Neural progenitor cell (in vitro differentiated cells): ENCODE measurements around the gene BTK. TPM values are rescaled to one million over a fixed set of nuclear protein-coding genes. Genes with fewer than 3 reads are reported as not detected.

Experiments
- DNase-seq: peaks from one replicate; pipeline ENCODE4 v3.0.0-alpha.2; 2016; ENCODE audit warnings: low spot score
- H2AFZ ChIP-seq: fragments of 200-600 bp; sonication (generic); replicated peaks from 2 replicates; pipeline ENCODE4 v1.6.1; 2016; ENCODE audit warnings: antibody characterized with exemption
- H3F3A ChIP-seq: fragments of 200-600 bp; sonication (generic); 2 replicates; pipeline ENCODE4 v1.6.1; 2016; ENCODE audit warnings: antibody characterized with exemption, low read depth
- H3K27ac ChIP-seq: fragments of 200-600 bp; sonication (generic); 2 replicates; pipeline ENCODE4 v1.5.1; 2016; ENCODE audit warnings: mild to moderate bottlenecking
- H3K27me3 ChIP-seq: fragments of 200-600 bp; sonication (generic); 2 replicates; pipeline ENCODE4 v1.6.1; 2016; ENCODE audit warnings: mild to moderate bottlenecking, moderate library complexity
- H3K36me3 ChIP-seq: fragments of 200-600 bp; sonication (generic); 2 replicates; pipeline ENCODE4 v1.5.1; 2016
- H3K4me1 ChIP-seq: fragments of 200-600 bp; sonication (generic); 2 replicates; pipeline ENCODE4 v1.6.1; 2016; ENCODE audit warnings: mixed run types
- H3K4me2 ChIP-seq: fragments of 200-600 bp; sonication (generic); 2 replicates; pipeline ENCODE4 v1.6.1; 2016
- H3K4me3 ChIP-seq: fragments of 200-600 bp; sonication (generic); 2 replicates; pipeline ENCODE4 v1.5.1; 2016
- H3K79me2 ChIP-seq: fragments of 200-600 bp; sonication (generic); 2 replicates; pipeline ENCODE4 v1.6.1; 2016; ENCODE audit warnings: low read depth
- H3K9ac ChIP-seq: fragments of 200-600 bp; sonication (generic); 2 replicates; pipeline ENCODE4 v1.6.1; 2016
- H3K9me3 ChIP-seq: fragments of 200-600 bp; sonication (generic); 2 replicates; pipeline ENCODE4 v1.5.1; 2016; ENCODE audit warnings: low read depth
- H4K20me1 ChIP-seq: fragments of 200-600 bp; sonication (generic); 2 replicates; pipeline ENCODE4 v1.6.1; 2016; ENCODE audit warnings: low read depth
- H3K27ac Mint-ChIP-seq: 3 replicates; pipeline ENCODE4 v1.8.0; 2021; ENCODE audit warnings: mixed read lengths
- H3K27me3 Mint-ChIP-seq: 2 replicates; pipeline ENCODE4 v1.8.0; 2022; ENCODE audit warnings: low read depth, mild to moderate bottlenecking, inconsistent platforms, moderate library complexity, mixed read lengths; ENCODE audit not compliant: insufficient read depth
- H3K36me3 Mint-ChIP-seq: 3 replicates; pipeline ENCODE4 v1.8.0; 2021; ENCODE audit warnings: mixed read lengths
- H3K4me1 Mint-ChIP-seq: 3 replicates; pipeline ENCODE4 v1.8.0; 2021; ENCODE audit warnings: mixed read lengths
- H3K4me3 Mint-ChIP-seq: 3 replicates; pipeline ENCODE4 v1.8.0; 2021; ENCODE audit warnings: mild to moderate bottlenecking, moderate library complexity, mixed read lengths
- H3K9me3 Mint-ChIP-seq: 3 replicates; pipeline ENCODE4 v1.8.0; 2020; ENCODE audit warnings: mixed read lengths
- CTCF ChIP-seq: fragments of 200-600 bp; sonication (generic); IDR thresholded peaks from 2 replicates; pipeline ENCODE4 v1.5.1; 2017; ENCODE audit warnings: antibody characterized with exemption, mild to moderate bottlenecking
- EZH2 ChIP-seq: fragments of 200-600 bp; sonication (generic); IDR thresholded peaks from 2 replicates; pipeline ENCODE4 v1.6.1; 2017; ENCODE audit warnings: antibody characterized with exemption, mild to moderate bottlenecking, moderate library complexity
- EZH2phosphoT487 ChIP-seq: fragments of 200-600 bp; sonication (generic); IDR thresholded peaks from 2 replicates; pipeline ENCODE4 v1.6.1; 2017; ENCODE audit warnings: antibody characterized with exemption
- total RNA-seq: library from RNA; depleted of rRNA; stranded (reverse); fragments of >200 nt; gene quantifications from 2 replicates; pipeline ENCODE4 v1.2.3, GENCODE V29; 2015; ENCODE audit warnings: low replicate concordance

Gene BTK
- total RNA-seq, 1 donor from 2014 or later, result not detected

DNA sequence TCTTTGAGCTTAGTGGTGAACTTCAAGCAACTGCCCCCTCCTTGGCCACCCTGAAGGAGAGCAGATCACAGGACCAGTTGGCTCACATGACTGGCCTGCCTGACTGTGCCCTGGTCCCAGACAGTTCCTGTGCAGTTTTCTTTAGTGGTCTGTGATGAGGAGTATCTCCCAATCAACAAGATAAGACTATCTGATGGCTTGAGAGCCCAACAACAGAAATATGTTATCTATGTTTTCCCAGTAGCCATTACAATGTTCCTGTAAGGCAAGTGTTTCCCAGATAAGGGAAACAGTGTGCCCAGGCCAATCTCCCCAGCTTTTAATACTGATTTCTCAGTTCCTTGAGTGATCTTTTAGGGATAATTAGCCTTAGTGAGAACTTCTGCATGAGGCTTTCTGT, 23.2 kb downstream of the BTK start:
- Histone ChIP-seq H3K79me2 (no peaks in the 10 kb centered on the region), H3K4me1 (no peaks in the 10 kb centered on the region), H3K27ac (no peak overlapping the region), H3K27me3 (no peaks in the 10 kb centered on the region), H3F3A (no peaks in the 10 kb centered on the region), H3K4me2 (no peak overlapping the region), H3K9me3 (no peaks in the 10 kb centered on the region), H3K4me3 (no peak overlapping the region), H3K36me3 (no peaks in the 10 kb centered on the region), H4K20me1 (no peaks in the 10 kb centered on the region), H2AFZ (no peak overlapping the region), H3K9ac (no peak overlapping the region)
- TF ChIP-seq EZH2, result no peak
- no peak for TF ChIP-seq EZH2phosphoT487
- no peak for TF ChIP-seq CTCF
- Mint-ChIP-seq H3K27me3 (no peaks in the 10 kb centered on the region), H3K36me3 (no peaks in the 10 kb centered on the region), H3K4me1 (no peaks in the 10 kb centered on the region), H3K4me3 (no peak overlapping the region), H3K9me3 (peaks cover 3% of the 10 kb centered on the region), H3K27ac (no peak overlapping the region)
- DNase-seq, result no peak

DNA sequence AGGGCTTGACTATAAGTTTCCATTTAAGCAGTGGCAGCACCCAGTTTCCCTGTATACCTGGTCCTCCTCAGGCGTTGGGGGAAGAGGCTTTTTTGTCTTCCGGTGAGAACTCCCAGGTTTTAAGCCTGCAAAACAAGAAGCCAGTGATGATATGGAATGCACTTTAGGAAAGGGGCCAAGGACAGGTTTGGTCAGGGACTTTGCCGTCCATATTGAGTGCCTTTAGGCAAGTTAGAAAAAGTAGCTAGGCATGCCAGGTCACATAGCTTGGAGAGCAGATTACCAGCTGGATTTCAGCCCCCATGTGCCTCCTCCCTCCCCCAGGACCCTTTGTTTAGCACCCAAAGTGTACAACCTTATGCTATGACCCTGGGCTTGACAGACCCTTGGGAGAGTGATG, 23.9 kb downstream of the BTK start:
- Mint-ChIP-seq H3K27ac (no peak overlapping the region), H3K36me3 (no peaks in the 10 kb centered on the region), H3K9me3 (peaks cover 3% of the 10 kb centered on the region), H3K4me1 (no peaks in the 10 kb centered on the region), H3K27me3 (no peaks in the 10 kb centered on the region), H3K4me3 (no peak overlapping the region)
- Histone ChIP-seq H3K9ac (no peak overlapping the region), H3K27ac (no peak overlapping the region), H3K36me3 (no peaks in the 10 kb centered on the region), H3K4me3 (no peak overlapping the region), H2AFZ (no peak overlapping the region), H3F3A (no peaks in the 10 kb centered on the region), H3K4me1 (no peaks in the 10 kb centered on the region), H3K9me3 (no peaks in the 10 kb centered on the region), H4K20me1 (no peaks in the 10 kb centered on the region), H3K79me2 (no peaks in the 10 kb centered on the region), H3K4me2 (no peak overlapping the region), H3K27me3 (no peaks in the 10 kb centered on the region)
- TF ChIP-seq EZH2phosphoT487 (no peak), EZH2 (no peak), CTCF (no peak)
- no peak for DNase-seq

GRCh38 chrX:101360390-101360789, 25.6 kb downstream of the BTK start:
- H3K79me2 ChIP-seq, result no peaks in the 10 kb centered on the region
- H3K27me3 Mint-ChIP-seq, result no peaks in the 10 kb centered on the region
- no peaks in the 10 kb centered on the region for H4K20me1 ChIP-seq
- no peaks in the 10 kb centered on the region for H3K36me3 Mint-ChIP-seq
- no peaks in the 10 kb centered on the region for H3K27me3 ChIP-seq
- H3K4me3 ChIP-seq, result no peak overlapping the region
- H3K9ac ChIP-seq, result no peak overlapping the region
- DNase-seq, result no peak
- H3K4me1 ChIP-seq, result no peaks in the 10 kb centered on the region
- no peak overlapping the region for H3K4me3 Mint-ChIP-seq
- no peak overlapping the region for H3K4me2 ChIP-seq
- H2AFZ ChIP-seq, result no peak overlapping the region
- no peak overlapping the region for H3K27ac ChIP-seq
- H3F3A ChIP-seq, result no peaks in the 10 kb centered on the region
- TF ChIP-seq EZH2 (no peak), CTCF (no peak), EZH2phosphoT487 (no peak)
- no peak overlapping the region for H3K27ac Mint-ChIP-seq
- H3K4me1 Mint-ChIP-seq, result no peaks in the 10 kb centered on the region
- H3K9me3 ChIP-seq, result no peaks in the 10 kb centered on the region
- H3K36me3 ChIP-seq, result no peaks in the 10 kb centered on the region
- peaks cover 10% of the 10 kb centered on the region for H3K9me3 Mint-ChIP-seq

DNA sequence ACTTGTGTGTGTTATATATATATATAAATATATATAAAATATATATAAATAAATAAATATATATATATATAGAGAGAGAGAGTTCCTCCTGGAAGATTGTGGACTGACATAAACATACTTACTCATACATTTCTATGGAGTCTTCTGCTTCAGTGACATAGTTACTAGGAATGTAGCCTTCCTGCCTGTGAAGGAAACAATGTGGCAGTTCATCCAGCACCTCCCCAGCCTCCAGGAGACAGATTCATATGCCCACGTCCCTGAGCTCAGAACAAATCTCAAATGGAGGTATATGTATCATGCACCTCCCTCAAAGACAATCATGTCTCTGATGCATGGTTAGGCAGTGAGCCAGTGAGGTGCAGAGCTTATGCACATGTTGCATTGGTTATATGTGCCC, 26.0 kb downstream of the BTK start:
- H3K4me1 Mint-ChIP-seq, result no peaks in the 10 kb centered on the region
- no peaks in the 10 kb centered on the region for H3K36me3 ChIP-seq
- TF ChIP-seq CTCF (no peak), EZH2 (no peak)
- no peaks in the 10 kb centered on the region for H3F3A ChIP-seq
- peaks cover 9% of the 10 kb centered on the region for H3K9me3 Mint-ChIP-seq
- H3K27ac Mint-ChIP-seq, result no peak overlapping the region
- H3K36me3 Mint-ChIP-seq, result no peaks in the 10 kb centered on the region
- DNase-seq, result no peak
- H3K27me3 Mint-ChIP-seq, result peaks cover under 1% of the 10 kb centered on the region
- no peaks in the 10 kb centered on the region for H3K27me3 ChIP-seq
- H2AFZ ChIP-seq, result no peak overlapping the region
- H3K79me2 ChIP-seq, result no peaks in the 10 kb centered on the region
- no peak overlapping the region for H3K9ac ChIP-seq
- H3K4me1 ChIP-seq, result no peaks in the 10 kb centered on the region
- H3K4me3 Mint-ChIP-seq, result no peak overlapping the region
- H4K20me1 ChIP-seq, result no peaks in the 10 kb centered on the region
- no peak overlapping the region for H3K27ac ChIP-seq
- H3K4me3 ChIP-seq, result no peak overlapping the region
- H3K9me3 ChIP-seq, result no peaks in the 10 kb centered on the region
- H3K4me2 ChIP-seq, result no peak overlapping the region
